HUES64 (cell line): ENCODE results near the gene USF2.
"Not testable (repeated sequence)": the region's sequence is repeated elsewhere in the genome, so short reads cannot be mapped to it uniquely, and the experiment has no call there.

Experiments
- H3K27ac ChIP-seq: 2 replicates; pipeline ENCODE4 v1.7.0; 2013; ENCODE audit warnings: low read depth, low read length, inconsistent platforms
- H3K27me3 ChIP-seq: 2 replicates; pipeline ENCODE4 v1.6.1; 2013; ENCODE audit warnings: mild to moderate bottlenecking, low read length; ENCODE audit not compliant: insufficient read depth
- H3K36me3 ChIP-seq: 2 replicates; pipeline ENCODE4 v1.6.1; 2013; ENCODE audit warnings: mild to moderate bottlenecking, low read length; ENCODE audit not compliant: insufficient read depth
- H3K4me1 ChIP-seq: 2 replicates; pipeline ENCODE4 v1.6.1; 2013; ENCODE audit warnings: mild to moderate bottlenecking, low read length, moderate library complexity; ENCODE audit not compliant: insufficient read depth
- H3K4me3 ChIP-seq: 2 replicates; pipeline ENCODE4 v1.5.1; 2013; ENCODE audit warnings: mild to moderate bottlenecking, low read length, moderate library complexity
- H3K9ac ChIP-seq: 2 replicates; pipeline ENCODE4 v1.6.1; 2013; ENCODE audit warnings: mild to moderate bottlenecking, low read depth, low read length
- H3K9me3 ChIP-seq: 2 replicates; pipeline ENCODE4 v1.6.1; 2013; ENCODE audit warnings: low read depth, low read length; ENCODE audit not compliant: insufficient read depth
- WGBS: fragments of 150-250, 120-280 bp; methylation state at CpG from one replicate; pipeline ENCODE4 v1.1.7; 2013; ENCODE audit warnings: missing lambda C conversion rate; 5-methylcytosine and 5-hydroxymethylcytosine counted together

The USF2 gene

GRCh38 chr19:35279985-35280821 is 11.4 kb downstream of the USF2 start:
- no peak overlapping the region for H3K27ac ChIP-seq
- no peaks in the 10 kb centered on the region for H3K27me3 ChIP-seq
- H3K9ac ChIP-seq = no peak overlapping the region
- no peaks in the 10 kb centered on the region for H3K9me3 ChIP-seq
- peaks cover 36% of the 10 kb centered on the region for H3K36me3 ChIP-seq
- no peak overlapping the region for H3K4me3 ChIP-seq
- WGBS = 84% methylated on average over 12 of the region's 12 CpGs
- peaks cover 7% of the 10 kb centered on the region for H3K4me1 ChIP-seq

- Histone ChIP-seq H3K9me3 (no peaks in the 10 kb centered on the region), H3K4me1 (peaks cover 9% of the 10 kb centered on the region), H3K4me3 (no peak overlapping the region), H3K9ac (no peak overlapping the region), H3K27me3 (no peaks in the 10 kb centered on the region), H3K36me3 (peaks cover 26% of the 10 kb centered on the region), H3K27ac (no peak overlapping the region)
- WGBS = 82% methylated on average over 3 of the region's 4 CpGs
Observed at GRCh38 chr19:35281303-35281702, 12.5 kb downstream of the USF2 start.

DNA sequence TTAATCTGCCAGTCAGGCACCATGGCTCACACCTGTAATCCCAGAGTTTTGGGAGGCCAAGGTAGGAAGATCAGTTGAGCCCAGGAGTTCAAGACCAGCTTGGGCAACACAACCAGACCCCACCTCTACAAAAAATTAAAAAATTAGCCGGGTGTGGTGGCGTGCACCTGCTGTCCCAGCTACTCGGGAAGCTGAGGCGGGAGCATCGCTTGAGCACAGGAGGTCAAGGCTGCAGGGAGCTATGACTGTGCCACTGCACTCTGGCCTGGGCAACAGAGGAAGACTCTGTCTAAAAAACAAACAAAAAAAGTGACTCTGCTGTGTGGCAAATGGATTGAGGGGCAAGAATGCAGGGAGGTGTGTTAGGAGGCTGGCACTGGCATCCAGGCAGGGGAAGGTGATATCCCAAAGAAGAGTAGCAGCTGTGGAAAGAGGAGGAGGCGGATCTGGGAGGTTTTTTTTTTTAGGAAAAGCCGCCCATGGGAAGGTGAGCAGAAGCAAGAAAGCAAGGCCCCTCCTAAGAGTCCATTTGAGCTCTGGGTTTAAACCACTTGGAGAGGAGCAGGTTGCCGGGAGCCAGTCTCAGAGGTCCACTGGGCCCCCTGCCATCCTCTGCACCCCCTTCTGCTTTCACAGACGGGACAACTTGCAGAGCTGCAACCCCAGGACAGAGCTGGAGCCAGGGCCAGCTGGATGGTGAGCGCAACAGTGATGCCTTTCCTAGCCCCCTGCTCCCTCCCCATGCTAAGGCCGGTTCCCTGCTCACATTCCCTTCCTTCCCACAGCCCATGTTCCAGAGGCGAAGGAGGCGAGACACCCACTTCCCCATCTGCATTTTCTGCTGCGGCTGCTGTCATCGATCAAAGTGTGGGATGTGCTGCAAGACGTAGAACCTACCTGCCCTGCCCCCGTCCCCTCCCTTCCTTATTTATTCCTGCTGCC is 15.7 kb downstream of the USF2 start:
- Histone ChIP-seq H3K4me3 (no peak overlapping the region), H3K9ac (no peak overlapping the region), H3K36me3 (no peaks in the 10 kb centered on the region), H3K9me3 (no peaks in the 10 kb centered on the region), H3K27ac (no peak overlapping the region), H3K27me3 (no peaks in the 10 kb centered on the region), H3K4me1 (peaks cover 9% of the 10 kb centered on the region)
- 72% methylated on average over 17 of the region's 17 CpGs for whole genome bisulfite sequencing

DNA sequence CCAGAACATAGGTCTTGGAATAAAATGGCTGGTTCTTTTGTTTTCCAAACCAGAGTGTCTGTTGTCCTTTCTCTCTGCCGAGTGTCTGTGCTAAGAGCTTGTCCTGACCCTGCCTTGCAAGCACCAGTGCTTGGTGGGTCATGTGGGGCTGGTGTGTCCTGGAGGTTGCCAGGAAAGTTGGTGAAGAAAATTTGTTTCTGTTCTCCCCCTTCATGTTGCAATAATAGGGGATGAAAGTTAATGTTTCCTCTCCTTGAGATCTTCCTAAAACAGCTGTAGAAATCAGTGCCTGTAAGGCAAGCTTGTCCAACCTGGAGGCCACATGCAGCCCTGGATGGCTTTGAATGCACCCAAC is 16.3 kb downstream of the USF2 start:
- no peaks in the 10 kb centered on the region for H3K9me3 ChIP-seq
- H3K9ac ChIP-seq = no peak overlapping the region
- peaks cover 9% of the 10 kb centered on the region for H3K4me1 ChIP-seq
- H3K27ac ChIP-seq = no peak overlapping the region
- H3K27me3 ChIP-seq = no peaks in the 10 kb centered on the region
- H3K4me3 ChIP-seq = no peak overlapping the region
- 35% methylated on average over 1 of the region's 1 CpG for WGBS
- no peaks in the 10 kb centered on the region for H3K36me3 ChIP-seq

DNA sequence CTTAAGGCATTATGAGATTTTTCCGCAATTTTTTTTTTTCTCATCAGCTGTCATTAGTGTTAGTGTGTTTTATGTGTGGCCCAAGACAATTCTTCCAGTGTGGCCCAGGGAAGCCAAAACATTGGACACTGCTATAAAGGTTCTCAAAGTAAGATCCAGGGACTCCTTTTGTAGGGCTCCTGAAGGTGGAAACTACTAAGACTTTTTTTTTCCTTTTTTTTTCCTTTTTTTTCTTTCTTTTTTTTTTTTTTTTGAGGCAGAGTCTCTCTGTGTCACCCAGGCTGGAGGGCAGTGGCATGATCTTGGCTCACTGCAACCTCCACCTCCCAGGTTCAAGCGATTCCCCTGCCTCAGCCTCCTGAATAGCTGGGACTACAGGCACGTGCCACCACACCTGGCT is 16.7 kb downstream of the USF2 start:
- WGBS = 89% methylated on average over 3 of the region's 3 CpGs
- not testable (repeated sequence) for H3K4me3 ChIP-seq, H3K27ac ChIP-seq, H3K27me3 ChIP-seq, H3K36me3 ChIP-seq, H3K9me3 ChIP-seq, H3K4me1 ChIP-seq, H3K9ac ChIP-seq

GRCh38 chr19:35286101-35286500 is 17.3 kb downstream of the USF2 start:
- not testable (repeated sequence) for H3K9me3 ChIP-seq, H3K27me3 ChIP-seq, H3K4me3 ChIP-seq, H3K36me3 ChIP-seq, H3K27ac ChIP-seq, H3K9ac ChIP-seq, H3K4me1 ChIP-seq
- WGBS = 92% methylated on average over 5 of the region's 5 CpGs

DNA sequence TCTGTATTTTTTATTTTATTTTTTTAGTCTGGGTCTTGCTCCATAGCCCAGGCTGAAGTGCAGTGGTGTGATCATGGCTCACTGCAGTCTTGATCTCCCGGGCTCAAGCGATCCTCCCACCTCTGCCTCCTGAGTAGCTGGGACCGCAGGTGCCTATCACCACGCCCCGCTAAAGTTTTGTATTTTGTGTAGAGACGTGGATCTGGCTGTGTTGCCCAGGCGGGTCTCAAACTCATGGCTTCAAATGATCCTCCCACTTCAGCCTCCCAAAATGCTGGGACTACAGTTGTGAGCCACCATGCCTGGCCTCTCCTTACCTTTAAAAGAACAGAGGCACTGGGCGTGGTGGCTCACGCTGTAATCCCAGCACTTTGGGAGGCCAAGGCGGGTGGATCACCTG is 19.0 kb downstream of the USF2 start:
- H3K27me3 ChIP-seq = no peaks in the 10 kb centered on the region
- H3K9ac ChIP-seq = no peak overlapping the region
- no peak overlapping the region for H3K27ac ChIP-seq
- H3K9me3 ChIP-seq = no peaks in the 10 kb centered on the region
- no peaks in the 10 kb centered on the region for H3K36me3 ChIP-seq
- H3K4me3 ChIP-seq = no peak overlapping the region
- peaks cover 9% of the 10 kb centered on the region for H3K4me1 ChIP-seq
- WGBS = 95% methylated on average over 10 of the region's 10 CpGs

DNA sequence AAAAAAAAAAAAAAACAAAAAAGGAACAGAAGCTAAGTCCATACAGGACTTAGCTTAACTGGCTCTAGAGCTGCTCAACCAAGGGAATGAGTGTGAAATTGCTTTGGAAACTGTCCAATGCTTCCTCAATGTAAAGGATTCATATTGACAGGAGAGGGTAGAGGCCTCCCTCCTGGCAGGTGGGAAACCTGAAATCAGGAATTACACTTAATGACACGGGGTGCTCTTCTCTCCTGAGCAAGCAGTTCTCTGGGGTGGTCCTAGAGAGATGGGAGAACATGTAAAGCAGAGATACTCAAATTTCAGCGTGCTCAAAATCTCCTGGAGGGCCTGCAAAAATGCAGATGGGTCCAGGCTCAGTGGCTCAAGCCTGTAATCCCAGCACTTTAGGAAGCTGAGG is 19.6 kb downstream of the USF2 start:
- H3K9ac ChIP-seq = no peak overlapping the region
- H3K4me3 ChIP-seq = no peak overlapping the region
- no peaks in the 10 kb centered on the region for H3K36me3 ChIP-seq
- no peaks in the 10 kb centered on the region for H3K9me3 ChIP-seq
- no peaks in the 10 kb centered on the region for H3K27me3 ChIP-seq
- H3K4me1 ChIP-seq = peaks cover 9% of the 10 kb centered on the region
- 83% methylated on average over 2 of the region's 2 CpGs for WGBS
- H3K27ac ChIP-seq = no peak overlapping the region

DNA sequence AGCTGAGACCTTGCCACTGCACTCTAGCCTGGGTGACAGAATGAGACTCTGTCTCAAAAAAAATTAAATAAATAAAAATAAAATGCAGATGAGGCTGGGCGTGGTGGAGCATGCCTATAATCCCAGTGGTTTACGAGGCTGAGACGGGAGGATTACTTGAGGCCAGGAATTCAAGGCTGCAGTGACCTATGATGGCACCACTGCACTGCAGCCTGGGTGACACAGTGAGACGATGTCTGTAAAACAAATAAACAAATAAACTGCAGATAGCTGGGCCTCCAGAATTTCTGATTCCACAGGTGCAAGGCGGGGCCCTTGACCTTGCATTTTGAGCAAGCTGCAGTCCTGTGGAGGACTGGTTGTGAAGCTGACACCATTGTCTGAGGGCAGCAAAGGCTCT is 20.1 kb downstream of the USF2 start:
- 88% methylated on average over 5 of the region's 5 CpGs for WGBS
- H3K36me3 ChIP-seq = no peaks in the 10 kb centered on the region

DNA sequence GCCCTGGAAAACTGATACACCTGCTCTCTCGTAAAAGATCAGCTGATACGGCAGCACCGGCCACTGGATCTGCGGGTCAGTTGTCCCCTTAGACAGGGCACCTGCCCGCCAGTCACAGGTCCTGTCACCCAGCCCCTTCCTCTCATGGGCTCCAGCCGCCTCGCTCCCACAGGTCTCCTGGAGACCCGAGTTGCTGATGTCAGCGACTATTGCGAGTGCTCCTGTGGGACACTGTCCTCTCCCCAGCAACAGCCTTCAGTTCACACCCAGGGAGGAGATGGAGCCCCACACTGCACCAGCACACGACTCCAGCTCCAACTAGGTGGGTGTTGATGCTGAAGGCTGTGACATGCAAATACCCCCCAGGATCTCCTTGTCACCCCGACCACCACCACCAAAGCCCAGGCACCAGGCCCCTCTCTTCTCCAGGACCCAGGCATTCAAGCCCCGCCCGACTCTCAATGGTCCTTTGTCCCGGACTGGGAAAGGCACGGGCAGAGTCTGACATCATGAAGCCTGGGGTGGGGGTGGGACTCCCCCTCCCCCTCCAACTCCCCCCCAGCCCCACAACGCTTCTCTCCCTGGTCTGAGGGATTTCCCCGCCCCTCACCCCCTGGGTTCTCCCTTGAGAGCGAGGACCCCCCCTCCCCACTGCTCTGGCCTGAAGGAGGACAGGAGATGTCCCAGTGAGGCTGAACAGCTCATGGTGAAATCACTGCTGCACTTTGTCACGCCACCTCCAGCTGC is 21.8 kb downstream of the USF2 start:
- WGBS = 84% methylated on average over 16 of the region's 20 CpGs
- Histone ChIP-seq H3K27me3 (no peaks in the 10 kb centered on the region), H3K27ac (no peak overlapping the region), H3K4me1 (peaks cover 6% of the 10 kb centered on the region; the same call in 1 of the 2 replicates), H3K4me3 (no peak overlapping the region), H3K36me3 (no peaks in the 10 kb centered on the region), H3K9ac (no peak overlapping the region), H3K9me3 (no peaks in the 10 kb centered on the region)

More for the DNA sequence above, 20.1 kb downstream of the USF2 start:
- no peaks in the 10 kb centered on the region for H3K27me3 ChIP-seq
- no peak overlapping the region for H3K4me3 ChIP-seq
- no peak overlapping the region for H3K9ac ChIP-seq
- no peaks in the 10 kb centered on the region for H3K9me3 ChIP-seq
- no peak overlapping the region for H3K27ac ChIP-seq
- peaks cover 12% of the 10 kb centered on the region for H3K4me1 ChIP-seq

- 83% methylated on average over 6 of the region's 6 CpGs for WGBS
- H3K4me1 ChIP-seq = peaks cover 6% of the 10 kb centered on the region; the same call in 1 of the 2 replicates
- no peaks in the 10 kb centered on the region for H3K27me3 ChIP-seq
- H3K36me3 ChIP-seq = no peaks in the 10 kb centered on the region
- H3K9ac ChIP-seq = no peak overlapping the region
- no peak overlapping the region for H3K27ac ChIP-seq
- H3K9me3 ChIP-seq = no peaks in the 10 kb centered on the region
- no peak overlapping the region for H3K4me3 ChIP-seq
Observed at GRCh38 chr19:35291259-35291658, 22.5 kb downstream of the USF2 start.
